Vagina (tissue), 2 donors: ENCODE results near the gene DNAAF9.

ENCODE experiments used
- POLR2A ChIP-seq, 2 donors: fragments of 450-650 bp; IDR thresholded peaks; one replicate each; pipeline ENCODE4 v1.6.1; 2017; ENCODE audit warnings: antibody characterized with exemption in 2 of 2, mild to moderate bottlenecking in 2 of 2, moderate library complexity in 2 of 2
- POLR2AphosphoS5 ChIP-seq, 2 donors: sonication (generic); formaldehyde crosslinking; IDR thresholded peaks; one replicate each; pipeline ENCODE4 v1.9.0; 2017; ENCODE audit warnings: antibody characterized with exemption in 2 of 2, mild to moderate bottlenecking in 2 of 2, low read depth in 1 of 2; ENCODE audit not compliant: insufficient read depth in 1 of 2
- TF ChIP-seq, protein P1 (sequence below), 3 experiments: fragments of 450-650 bp in 2 of 3; fragments of 200-600 bp in 1 of 3; sonication (generic) in 1 of 3; IDR thresholded peaks; one replicate each; pipeline ENCODE4 v1.5.1; 2017 to 2019; ENCODE audit warnings: antibody characterized with exemption in 3 of 3, mild to moderate bottlenecking in 2 of 3, moderate library complexity in 2 of 3

DNA sequence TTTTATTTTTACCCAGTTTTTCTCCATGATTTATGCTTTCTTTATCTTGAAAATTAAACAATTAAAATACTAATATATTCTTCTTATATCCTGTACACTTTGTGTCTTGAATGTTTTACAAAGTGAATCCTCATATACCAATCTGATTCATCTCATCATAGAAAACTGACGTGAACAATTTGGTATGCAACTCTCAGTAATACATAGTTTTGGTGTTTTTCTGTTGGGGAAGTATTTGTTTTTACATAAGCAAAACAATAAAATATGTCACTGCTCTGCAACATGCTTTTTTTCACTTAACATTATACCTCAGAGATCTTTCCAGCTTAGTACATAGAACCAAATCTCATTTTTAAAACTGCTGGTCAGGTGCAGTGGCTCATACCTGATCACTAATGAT lies 14.7 kb downstream of the DNAAF9 start:
- TF ChIP-seq POLR2AphosphoS5 (IDR thresholded peaks at IDR 0.05; ENCODE audit: insufficient read depth in 1 of 2, low read depth in 1 of 2) = no peak
- TF ChIP-seq POLR2A (IDR thresholded peaks at IDR 0.05) = no peak
- TF ChIP-seq, protein P1, sequence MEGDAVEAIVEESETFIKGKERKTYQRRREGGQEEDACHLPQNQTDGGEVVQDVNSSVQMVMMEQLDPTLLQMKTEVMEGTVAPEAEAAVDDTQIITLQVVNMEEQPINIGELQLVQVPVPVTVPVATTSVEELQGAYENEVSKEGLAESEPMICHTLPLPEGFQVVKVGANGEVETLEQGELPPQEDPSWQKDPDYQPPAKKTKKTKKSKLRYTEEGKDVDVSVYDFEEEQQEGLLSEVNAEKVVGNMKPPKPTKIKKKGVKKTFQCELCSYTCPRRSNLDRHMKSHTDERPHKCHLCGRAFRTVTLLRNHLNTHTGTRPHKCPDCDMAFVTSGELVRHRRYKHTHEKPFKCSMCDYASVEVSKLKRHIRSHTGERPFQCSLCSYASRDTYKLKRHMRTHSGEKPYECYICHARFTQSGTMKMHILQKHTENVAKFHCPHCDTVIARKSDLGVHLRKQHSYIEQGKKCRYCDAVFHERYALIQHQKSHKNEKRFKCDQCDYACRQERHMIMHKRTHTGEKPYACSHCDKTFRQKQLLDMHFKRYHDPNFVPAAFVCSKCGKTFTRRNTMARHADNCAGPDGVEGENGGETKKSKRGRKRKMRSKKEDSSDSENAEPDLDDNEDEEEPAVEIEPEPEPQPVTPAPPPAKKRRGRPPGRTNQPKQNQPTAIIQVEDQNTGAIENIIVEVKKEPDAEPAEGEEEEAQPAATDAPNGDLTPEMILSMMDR (IDR thresholded peaks at IDR 0.05) = no peak
